Measurements from ENCODE around the gene GRIP1. TPM values are rescaled to one million over a fixed set of nuclear protein-coding genes. Genes with fewer than 3 reads are reported as not detected.

Gene GRIP1
- total and polyA plus RNA-seq, 2 donors (not counting 1 experiment from before 2014, with no cell fraction given) = 0.12 TPM; not detected in 1

- no peaks in the 10 kb centered on the region for H4K20me1 ChIP-seq (ENCODE audit: control insufficient read depth, extremely low read depth, insufficient read depth, low read length)
- no peak overlapping the region for H2AFZ ChIP-seq (ENCODE audit: low read length)
- H3K4me1 ChIP-seq (ENCODE audit: control insufficient read depth, extremely low read depth, insufficient read depth, low read length) = no peaks in the 10 kb centered on the region
- H3K27ac ChIP-seq (ENCODE audit: insufficient read depth, low read length) = no peak overlapping the region
- peaks cover 4% of the 10 kb centered on the region for H3K27me3 ChIP-seq (ENCODE audit: control insufficient read depth, insufficient read depth, low read length)
- H3K36me3 ChIP-seq (ENCODE audit: control insufficient read depth, insufficient read depth, low read length) = no peaks in the 10 kb centered on the region
- H3K79me2 ChIP-seq (ENCODE audit: control insufficient read depth, insufficient read depth, low read length) = no peaks in the 10 kb centered on the region
- no peak overlapping the region for H3K9ac ChIP-seq (ENCODE audit: insufficient read depth, low read length)
- H3K4me3 ChIP-seq (replicated peaks in 1 of 4; ENCODE audit: control extremely low read depth in 1 of 4, insufficient read depth in 1 of 4, low read depth in 3 of 4, low read length in 4 of 4) = no peak overlapping the region
- DNase-seq (ENCODE audit: low read depth in 2 of 2) = no peak
- H3K9me3 ChIP-seq (ENCODE audit: control insufficient read depth, insufficient read depth, low read depth, low read length) = no peaks in the 10 kb centered on the region
- no peak for TF ChIP-seq EZH2 (IDR thresholded peaks at IDR 0.05; ENCODE audit: low read length, missing control alignments)
- TF ChIP-seq, protein P1, sequence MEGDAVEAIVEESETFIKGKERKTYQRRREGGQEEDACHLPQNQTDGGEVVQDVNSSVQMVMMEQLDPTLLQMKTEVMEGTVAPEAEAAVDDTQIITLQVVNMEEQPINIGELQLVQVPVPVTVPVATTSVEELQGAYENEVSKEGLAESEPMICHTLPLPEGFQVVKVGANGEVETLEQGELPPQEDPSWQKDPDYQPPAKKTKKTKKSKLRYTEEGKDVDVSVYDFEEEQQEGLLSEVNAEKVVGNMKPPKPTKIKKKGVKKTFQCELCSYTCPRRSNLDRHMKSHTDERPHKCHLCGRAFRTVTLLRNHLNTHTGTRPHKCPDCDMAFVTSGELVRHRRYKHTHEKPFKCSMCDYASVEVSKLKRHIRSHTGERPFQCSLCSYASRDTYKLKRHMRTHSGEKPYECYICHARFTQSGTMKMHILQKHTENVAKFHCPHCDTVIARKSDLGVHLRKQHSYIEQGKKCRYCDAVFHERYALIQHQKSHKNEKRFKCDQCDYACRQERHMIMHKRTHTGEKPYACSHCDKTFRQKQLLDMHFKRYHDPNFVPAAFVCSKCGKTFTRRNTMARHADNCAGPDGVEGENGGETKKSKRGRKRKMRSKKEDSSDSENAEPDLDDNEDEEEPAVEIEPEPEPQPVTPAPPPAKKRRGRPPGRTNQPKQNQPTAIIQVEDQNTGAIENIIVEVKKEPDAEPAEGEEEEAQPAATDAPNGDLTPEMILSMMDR (conservative IDR thresholded peaks at IDR 0.05 in 1 of 2, IDR thresholded peaks at IDR 0.05 in 1 of 2; ENCODE audit: low read depth in 1 of 2, low read length in 2 of 2) = no peak
- no peak overlapping the region for H3K4me2 ChIP-seq (ENCODE audit: extremely low read depth, insufficient read depth, low read length)
Measured at GRCh38 chr12:66624806-66625205, 54.1 kb downstream of the GRIP1 start.

GRCh38 chr12:66623455-66623854 is 55.4 kb downstream of the GRIP1 start:
- Histone ChIP-seq H4K20me1 (ENCODE audit: control insufficient read depth, extremely low read depth, insufficient read depth, low read length) (no peaks in the 10 kb centered on the region), H3K9me3 (ENCODE audit: control insufficient read depth, insufficient read depth, low read depth, low read length) (no peaks in the 10 kb centered on the region), H3K4me2 (ENCODE audit: extremely low read depth, insufficient read depth, low read length) (no peak overlapping the region), H3K9ac (ENCODE audit: insufficient read depth, low read length) (no peak overlapping the region), H3K4me1 (ENCODE audit: control insufficient read depth, extremely low read depth, insufficient read depth, low read length) (no peaks in the 10 kb centered on the region), H3K36me3 (ENCODE audit: control insufficient read depth, insufficient read depth, low read length) (no peaks in the 10 kb centered on the region), H3K27ac (ENCODE audit: insufficient read depth, low read length) (no peak overlapping the region), H3K27me3 (ENCODE audit: control insufficient read depth, insufficient read depth, low read length) (peaks cover 4% of the 10 kb centered on the region), H2AFZ (ENCODE audit: low read length) (no peak overlapping the region), H3K4me3 (replicated peaks in 1 of 4; ENCODE audit: control extremely low read depth in 1 of 4, insufficient read depth in 1 of 4, low read depth in 3 of 4, low read length in 4 of 4) (no peak overlapping the region), H3K79me2 (ENCODE audit: control insufficient read depth, insufficient read depth, low read length) (no peaks in the 10 kb centered on the region)
- TF ChIP-seq EZH2 (IDR thresholded peaks at IDR 0.05; ENCODE audit: low read length, missing control alignments) = no peak
- TF ChIP-seq, protein P1 (conservative IDR thresholded peaks at IDR 0.05 in 1 of 2, IDR thresholded peaks at IDR 0.05 in 1 of 2; ENCODE audit: low read depth in 1 of 2, low read length in 2 of 2) = no peak
- peak in 1 of 2 donors; percentile 20 for DNase-seq (ENCODE audit: low read depth in 2 of 2)

DNA sequence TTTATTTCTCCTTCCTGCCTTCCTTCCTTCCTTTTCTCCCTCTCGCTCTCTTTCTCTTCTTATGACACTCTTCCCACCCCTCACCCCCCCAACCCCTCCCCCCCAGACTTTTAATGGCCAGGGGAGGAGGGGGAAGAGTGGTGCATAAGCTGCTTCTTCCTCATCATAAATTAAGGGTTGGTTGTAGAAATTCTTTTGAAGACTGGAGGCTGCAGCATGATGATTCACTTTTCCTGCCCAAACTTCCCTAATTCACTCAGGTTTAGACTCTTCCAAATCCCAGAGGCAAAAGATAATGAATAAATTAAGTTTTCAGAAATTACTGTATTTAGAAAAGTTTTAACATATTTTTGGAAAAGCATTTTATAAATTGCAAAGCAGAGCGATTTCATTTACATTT is 58.2 kb downstream of the GRIP1 start:
- no peak overlapping the region for H3K4me2 ChIP-seq (ENCODE audit: extremely low read depth, insufficient read depth, low read length)
- no peak overlapping the region for H3K4me3 ChIP-seq (replicated peaks in 1 of 4; ENCODE audit: control extremely low read depth in 1 of 4, insufficient read depth in 1 of 4, low read depth in 3 of 4, low read length in 4 of 4)
- no peaks in the 10 kb centered on the region for H3K36me3 ChIP-seq (ENCODE audit: control insufficient read depth, insufficient read depth, low read length)
- no peaks in the 10 kb centered on the region for H3K4me1 ChIP-seq (ENCODE audit: control insufficient read depth, extremely low read depth, insufficient read depth, low read length)
- H3K9ac ChIP-seq (ENCODE audit: insufficient read depth, low read length) = no peak overlapping the region
- peak in 1 of 2 donors; percentile 27 for DNase-seq (ENCODE audit: low read depth in 2 of 2)
- no peaks in the 10 kb centered on the region for H3K27me3 ChIP-seq (ENCODE audit: control insufficient read depth, insufficient read depth, low read length)
- H3K79me2 ChIP-seq (ENCODE audit: control insufficient read depth, insufficient read depth, low read length) = no peaks in the 10 kb centered on the region
- H4K20me1 ChIP-seq (ENCODE audit: control insufficient read depth, extremely low read depth, insufficient read depth, low read length) = no peaks in the 10 kb centered on the region
- H3K9me3 ChIP-seq (ENCODE audit: control insufficient read depth, insufficient read depth, low read depth, low read length) = no peaks in the 10 kb centered on the region
- H3K27ac ChIP-seq (ENCODE audit: insufficient read depth, low read length) = no peak overlapping the region
- no peak overlapping the region for H2AFZ ChIP-seq (ENCODE audit: low read length)
- no peak for TF ChIP-seq EZH2 (IDR thresholded peaks at IDR 0.05; ENCODE audit: low read length, missing control alignments)
- TF ChIP-seq, protein P1 (conservative IDR thresholded peaks at IDR 0.05 in 1 of 2, IDR thresholded peaks at IDR 0.05 in 1 of 2; ENCODE audit: low read depth in 1 of 2, low read length in 2 of 2) = no peak
